Loucy (cell line): Measurements from ENCODE around the gene COX10.

Source experiments
- H2AFZ ChIP-seq: fragments of 200-600 bp; sonication (generic); 2 replicates; pipeline ENCODE4 v1.6.0; 2016; ENCODE audit warnings: antibody characterized with exemption, mild to moderate bottlenecking, low read length, moderate library complexity
- H3F3A ChIP-seq: fragments of 200-600 bp; 2 replicates; pipeline ENCODE4 v1.6.0; 2016; ENCODE audit warnings: antibody characterized with exemption, low read depth, mild to moderate bottlenecking
- H3K27me3 ChIP-seq: fragments of 200-600 bp; sonication (generic); 2 replicates; pipeline ENCODE4 v1.6.1; 2014; ENCODE audit warnings: low read length, mild to moderate bottlenecking; ENCODE audit not compliant: insufficient read depth, poor library complexity, severe bottlenecking
- H3K36me3 ChIP-seq: fragments of 200-600 bp; sonication (generic); 2 replicates; pipeline ENCODE4 v1.6.1; 2016; ENCODE audit warnings: low read length; ENCODE audit not compliant: insufficient read depth
- H3K4me1 ChIP-seq: fragments of 200-600 bp; sonication (generic); 2 replicates; pipeline ENCODE4 v1.5.1; 2014; ENCODE audit warnings: low read length, mild to moderate bottlenecking; ENCODE audit not compliant: insufficient read depth, poor library complexity, severe bottlenecking
- H3K4me2 ChIP-seq: fragments of 200-600 bp; sonication (generic); 2 replicates; pipeline ENCODE4 v1.6.0; 2014; ENCODE audit warnings: antibody characterized with exemption, low read length, low read depth, mild to moderate bottlenecking; ENCODE audit not compliant: poor library complexity, severe bottlenecking
- H3K4me3 ChIP-seq: fragments of 200-600 bp; sonication (generic); 2 replicates; pipeline ENCODE4 v1.5.1; 2014; ENCODE audit warnings: low read length, mild to moderate bottlenecking, mixed read lengths; ENCODE audit not compliant: poor library complexity, severe bottlenecking
- H3K79me2 ChIP-seq: fragments of 200-600 bp; sonication (generic); 2 replicates; pipeline ENCODE4 v1.6.1; 2014; ENCODE audit warnings: low read length; ENCODE audit not compliant: insufficient read depth
- H3K9ac ChIP-seq: fragments of 200-600 bp; sonication (generic); 2 replicates; pipeline ENCODE4 v1.6.0; 2014; ENCODE audit warnings: mild to moderate bottlenecking, low read depth, low read length, moderate library complexity; ENCODE audit not compliant: poor library complexity, severe bottlenecking
- H3K9me2 ChIP-seq: fragments of 200-600 bp; sonication (generic); replicated peaks from 2 replicates; pipeline ENCODE4 v1.6.1; 2016; ENCODE audit warnings: low read depth, low read length, mixed read lengths
- H3K9me3 ChIP-seq: fragments of 200-600 bp; sonication (generic); 2 replicates; pipeline ENCODE4 v1.6.1; 2014; ENCODE audit warnings: mild to moderate bottlenecking, antibody characterized with exemption, low read length, low read depth; ENCODE audit not compliant: insufficient read depth
- H4K20me1 ChIP-seq: fragments of 200-600 bp; sonication (generic); 2 replicates; pipeline ENCODE4 v1.6.0; 2014; ENCODE audit warnings: antibody characterized with exemption, low read length, mild to moderate bottlenecking; ENCODE audit not compliant: insufficient read depth, poor library complexity, severe bottlenecking
- EZH2phosphoT487 ChIP-seq: fragments of 200-600 bp; IDR thresholded peaks from 2 replicates; pipeline ENCODE4 v1.6.1; 2018; ENCODE audit warnings: antibody characterized with exemption, mild to moderate bottlenecking, moderate library complexity, borderline replicate concordance
- TF ChIP-seq, protein P1 (sequence below): fragments of 200-600 bp; sonication (generic); conservative IDR thresholded peaks from 2 replicates; pipeline ENCODE4 v1.5.1; 2014; ENCODE audit warnings: mild to moderate bottlenecking, antibody characterized with exemption, low read length

The COX10 gene

DNA sequence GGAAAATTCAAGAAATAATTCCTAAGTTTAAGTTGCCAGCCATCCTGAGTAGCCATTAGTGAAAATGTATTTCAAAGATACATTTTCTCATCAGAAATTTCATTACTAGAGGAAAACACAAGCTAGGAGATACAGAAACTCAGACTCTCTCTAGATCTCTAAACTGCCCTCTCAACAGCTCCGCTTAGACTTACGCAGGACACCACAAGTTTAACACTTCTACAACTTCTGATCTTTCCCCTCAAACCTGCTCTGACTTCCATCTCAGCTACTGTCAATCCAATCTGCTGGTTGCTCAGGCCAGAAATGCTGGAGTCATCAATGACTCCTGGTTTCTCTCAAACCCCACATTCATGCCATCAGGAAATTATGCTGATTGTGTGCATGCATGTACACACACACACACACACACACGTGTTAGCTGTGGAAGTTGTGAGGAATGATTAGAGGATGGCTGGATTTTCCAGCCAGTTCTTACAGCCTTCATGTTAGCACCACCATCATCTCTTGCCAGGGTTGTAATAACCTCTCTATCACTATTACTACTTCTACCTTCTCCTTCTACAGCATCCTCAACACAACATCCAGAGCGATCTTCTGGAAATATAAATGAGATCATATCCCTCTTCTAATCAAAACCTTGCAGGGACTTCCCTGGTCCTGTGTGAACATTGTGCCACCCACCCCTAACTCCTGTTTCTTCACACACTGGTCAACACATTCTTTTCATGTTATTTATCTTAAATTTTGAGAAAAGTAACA lies 47.1 kb downstream of the COX10 start:
- H3K4me1 ChIP-seq: no peaks in the 10 kb centered on the region
- no peaks in the 10 kb centered on the region for H3K79me2 ChIP-seq
- H3F3A ChIP-seq: no peaks in the 10 kb centered on the region
- H3K9ac ChIP-seq: no peak overlapping the region
- H3K4me3 ChIP-seq: no peak overlapping the region
- no peaks in the 10 kb centered on the region for H3K9me3 ChIP-seq
- no peaks in the 10 kb centered on the region for H3K36me3 ChIP-seq
- no peaks in the 10 kb centered on the region for H3K9me2 ChIP-seq
- no peak overlapping the region for H3K4me2 ChIP-seq
- peaks cover 3% of the 10 kb centered on the region for H4K20me1 ChIP-seq
- TF ChIP-seq, protein P1, sequence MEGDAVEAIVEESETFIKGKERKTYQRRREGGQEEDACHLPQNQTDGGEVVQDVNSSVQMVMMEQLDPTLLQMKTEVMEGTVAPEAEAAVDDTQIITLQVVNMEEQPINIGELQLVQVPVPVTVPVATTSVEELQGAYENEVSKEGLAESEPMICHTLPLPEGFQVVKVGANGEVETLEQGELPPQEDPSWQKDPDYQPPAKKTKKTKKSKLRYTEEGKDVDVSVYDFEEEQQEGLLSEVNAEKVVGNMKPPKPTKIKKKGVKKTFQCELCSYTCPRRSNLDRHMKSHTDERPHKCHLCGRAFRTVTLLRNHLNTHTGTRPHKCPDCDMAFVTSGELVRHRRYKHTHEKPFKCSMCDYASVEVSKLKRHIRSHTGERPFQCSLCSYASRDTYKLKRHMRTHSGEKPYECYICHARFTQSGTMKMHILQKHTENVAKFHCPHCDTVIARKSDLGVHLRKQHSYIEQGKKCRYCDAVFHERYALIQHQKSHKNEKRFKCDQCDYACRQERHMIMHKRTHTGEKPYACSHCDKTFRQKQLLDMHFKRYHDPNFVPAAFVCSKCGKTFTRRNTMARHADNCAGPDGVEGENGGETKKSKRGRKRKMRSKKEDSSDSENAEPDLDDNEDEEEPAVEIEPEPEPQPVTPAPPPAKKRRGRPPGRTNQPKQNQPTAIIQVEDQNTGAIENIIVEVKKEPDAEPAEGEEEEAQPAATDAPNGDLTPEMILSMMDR: no peak
- no peak overlapping the region for H2AFZ ChIP-seq
- no peaks in the 10 kb centered on the region for H3K27me3 ChIP-seq

DNA sequence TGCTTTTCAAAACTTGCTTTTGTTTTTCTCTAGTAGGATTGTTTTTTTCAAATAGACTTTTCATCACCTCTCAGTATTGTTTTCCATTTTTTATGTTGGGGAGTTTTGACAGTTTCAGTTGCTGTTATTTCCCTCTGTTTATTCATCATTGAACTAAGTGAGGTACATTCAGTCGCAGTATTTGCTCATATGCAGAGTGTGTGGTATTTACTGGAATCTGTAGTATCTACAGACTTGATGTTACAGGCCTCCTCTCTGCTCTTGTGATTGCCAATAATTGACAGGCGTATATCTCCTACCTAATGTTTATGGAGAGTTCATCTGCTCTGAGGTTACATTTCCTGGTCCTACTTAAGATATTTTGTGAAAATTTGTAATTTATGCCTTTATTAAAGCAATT lies 49.6 kb downstream of the COX10 start:
- Histone ChIP-seq H4K20me1 (peaks cover 3% of the 10 kb centered on the region), H3K4me1 (no peaks in the 10 kb centered on the region), H3F3A (no peaks in the 10 kb centered on the region), H3K9me2 (no peaks in the 10 kb centered on the region), H3K4me3 (no peak overlapping the region), H2AFZ (no peak overlapping the region), H3K27me3 (no peaks in the 10 kb centered on the region), H3K9ac (no peak overlapping the region), H3K36me3 (no peaks in the 10 kb centered on the region), H3K9me3 (no peaks in the 10 kb centered on the region), H3K79me2 (0 out of 2 replicates have a peak, but pooled peaks cover 6% of the 10 kb centered on the region), H3K4me2 (no peak overlapping the region)
- TF ChIP-seq EZH2phosphoT487: no peak
- TF ChIP-seq, protein P1: no peak

DNA sequence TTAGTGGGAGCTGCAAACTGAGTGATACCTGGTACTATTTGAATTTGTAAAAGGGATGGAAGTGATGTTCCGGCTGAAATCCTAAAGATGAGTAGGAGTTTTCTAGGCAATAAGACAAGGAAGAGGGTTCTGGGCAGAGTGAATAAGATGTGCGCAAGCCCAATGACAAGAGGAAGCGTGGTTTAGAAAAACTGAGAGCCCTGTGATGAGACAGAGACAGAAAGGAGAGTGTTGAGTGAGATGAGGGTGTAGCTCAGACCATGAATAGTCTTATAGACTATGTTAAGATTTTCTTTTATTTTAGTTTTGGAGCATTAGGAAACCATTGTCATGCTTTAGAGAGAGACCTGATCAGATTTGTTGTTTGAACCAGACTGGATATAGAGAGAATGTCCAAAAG lies 50.2 kb downstream of the COX10 start:
- Histone ChIP-seq H3K4me3 (no peak overlapping the region), H3K4me1 (no peaks in the 10 kb centered on the region), H3K27me3 (no peaks in the 10 kb centered on the region), H3F3A (no peaks in the 10 kb centered on the region), H4K20me1 (peaks cover 3% of the 10 kb centered on the region), H3K9me3 (no peaks in the 10 kb centered on the region), H3K9ac (no peak overlapping the region), H2AFZ (no peak overlapping the region), H3K79me2 (0 out of 2 replicates have a peak, but pooled peaks cover 6% of the 10 kb centered on the region), H3K36me3 (no peaks in the 10 kb centered on the region), H3K9me2 (no peaks in the 10 kb centered on the region), H3K4me2 (no peak overlapping the region)
- TF ChIP-seq, protein P1: no peak
- no peak for TF ChIP-seq EZH2phosphoT487
